GM03348 (cell line): ENCODE measurements around the gene SLC16A3.
"Not testable (repeated sequence)": the region's sequence is repeated elsewhere in the genome, so short reads cannot be mapped to it uniquely, and the experiment has no call there.

ENCODE experiments used
- DNase-seq: peaks from one replicate; pipeline ENCODE4 v3.0.0; 2012; ENCODE audit warnings: low spot score

The SLC16A3 gene

GRCh38 chr17:82228842-82229697 is at the start of gene SLC16A3:
SLC16A3 (plus strand) TSS chr17:82229042; CDS start chr17:82236009, 6,967 bp downstream.
- DNase-seq, result peak; percentile 96

GRCh38 chr17:82179412-82179811 is 49.4 kb upstream of the SLC16A3 start:
- no peak for DNase-seq

- no peak for DNase-seq
Measured at GRCh38 chr17:82179946-82180475, 48.8 kb upstream of the SLC16A3 start.

- no peak for DNase-seq
Measured at GRCh38 chr17:82180776-82181528, 47.9 kb upstream of the SLC16A3 start.

GRCh38 chr17:82184761-82185160 is 44.1 kb upstream of the SLC16A3 start:
- DNase-seq, result no peak

GRCh38 chr17:82186221-82186620 is 42.6 kb upstream of the SLC16A3 start:
- DNase-seq, result no peak

GRCh38 chr17:82187500-82187899 is 41.3 kb upstream of the SLC16A3 start:
- no peak for DNase-seq

- no peak for DNase-seq
Measured at GRCh38 chr17:82188001-82188961, 40.6 kb upstream of the SLC16A3 start.

- not testable (repeated sequence) for DNase-seq
Measured at GRCh38 chr17:82193050-82193449, 35.8 kb upstream of the SLC16A3 start.

- DNase-seq, result no peak
Measured at GRCh38 chr17:82193520-82194220, 35.2 kb upstream of the SLC16A3 start.

- DNase-seq, result no peak
Measured at GRCh38 chr17:82194765-82195164, 34.1 kb upstream of the SLC16A3 start.

- no peak for DNase-seq
Measured at GRCh38 chr17:82195675-82196672, 32.9 kb upstream of the SLC16A3 start.

GRCh38 chr17:82198092-82198491 is 30.8 kb upstream of the SLC16A3 start:
- no peak for DNase-seq

GRCh38 chr17:82199496-82199895 is 29.3 kb upstream of the SLC16A3 start:
- DNase-seq, result no peak

- DNase-seq, result no peak
Measured at GRCh38 chr17:82200135-82200534, 28.7 kb upstream of the SLC16A3 start.

GRCh38 chr17:82200743-82201497 is 27.9 kb upstream of the SLC16A3 start:
- DNase-seq, result no peak

GRCh38 chr17:82201498-82201910 is 27.3 kb upstream of the SLC16A3 start:
- DNase-seq, result no peak

- no peak for DNase-seq
Measured at GRCh38 chr17:82202981-82203380, 25.9 kb upstream of the SLC16A3 start.

GRCh38 chr17:82203920-82204319 is 24.9 kb upstream of the SLC16A3 start:
- DNase-seq, result no peak
